ENCODE results near the gene SLC39A3.

The SLC39A3 gene

GRCh38 chr19:2766594-2767372, 27.0 kb upstream of the SLC39A3 start:
- H3K4me3 ChIP-seq (ENCODE audit: low read length), result no peak overlapping the region
- no peak for TF ChIP-seq CTCF (conservative IDR thresholded peaks at IDR 0.05; ENCODE audit: low read depth, low read length)
- DNase-seq (ENCODE audit: low read depth), result no peak

- TF ChIP-seq CTCF (conservative IDR thresholded peaks at IDR 0.05; ENCODE audit: low read depth, low read length), result no peak
- no peak for DNase-seq (ENCODE audit: low read depth)
- H3K4me3 ChIP-seq (ENCODE audit: low read length), result no peak overlapping the region
These were observed 25.6 kb upstream of the SLC39A3 start for GRCh38 chr19:2765376-2765775.

- H3K4me3 ChIP-seq (ENCODE audit: low read length), result no peak overlapping the region
- TF ChIP-seq CTCF (conservative IDR thresholded peaks at IDR 0.05; ENCODE audit: low read depth, low read length), result no peak
- no peak for DNase-seq (ENCODE audit: low read depth)
These were observed 25.1 kb upstream of the SLC39A3 start for GRCh38 chr19:2764945-2765344.

- no peak overlapping the region for H3K4me3 ChIP-seq (ENCODE audit: low read length)
- TF ChIP-seq CTCF (conservative IDR thresholded peaks at IDR 0.05; ENCODE audit: low read depth, low read length), result no peak
- no peak for DNase-seq (ENCODE audit: low read depth)
These were observed 23.9 kb upstream of the SLC39A3 start for GRCh38 chr19:2763687-2764086.

- TF ChIP-seq CTCF (conservative IDR thresholded peaks at IDR 0.05; ENCODE audit: low read depth, low read length), result no peak
- H3K4me3 ChIP-seq (ENCODE audit: low read length), result no peak overlapping the region
- no peak for DNase-seq (ENCODE audit: low read depth)
These were observed 23.1 kb upstream of the SLC39A3 start for GRCh38 chr19:2762783-2763496.

GRCh38 chr19:2761876-2762782, 22.3 kb upstream of the SLC39A3 start:
- no peak for TF ChIP-seq CTCF (conservative IDR thresholded peaks at IDR 0.05; ENCODE audit: low read depth, low read length)
- no peak overlapping the region for H3K4me3 ChIP-seq (ENCODE audit: low read length)
- no peak for DNase-seq (ENCODE audit: low read depth)

Data from retinal pigment epithelial cell (primary cell).